Astrocyte of the spinal cord (primary cell): ENCODE measurements around the gene BICD1.
A peak's percentile ranks its signal among the peaks of the same experiment; 100 is the strongest.

ENCODE experiments used
- DNase-seq: peaks from one replicate; pipeline ENCODE4 v3.0.0; 2011; ENCODE audit warnings: low read depth, low spot score
- H3K4me3 ChIP-seq: 2 replicates; pipeline ENCODE4 v1.5.1; 2011; ENCODE audit warnings: low read depth, mild to moderate bottlenecking, low read length, moderate library complexity
- CTCF ChIP-seq: IDR thresholded peaks from 2 replicates; pipeline ENCODE4 v1.5.1; 2012; ENCODE audit warnings: low read depth, mild to moderate bottlenecking, low read length, inconsistent platforms
- in situ Hi-C: cut with HindIII; loops from 2 replicates; pipeline ENCODE4 v1.10.0; 2017; ENCODE audit warnings: low sequenced_read_pairs

BICD1 gene

GRCh38 chr12:32293808-32294419, 187.3 kb downstream of the BICD1 start:
- TF ChIP-seq CTCF: no peak
- H3K4me3 ChIP-seq: no peak overlapping the region
- in situ Hi-C loops: no loop called here
- DNase-seq: no peak

- no peak for TF ChIP-seq CTCF
- in situ Hi-C loops: no loop called here
- no peak for DNase-seq
- no peak overlapping the region for H3K4me3 ChIP-seq
Measured at GRCh38 chr12:32296567-32296966, 189.9 kb downstream of the BICD1 start.

GRCh38 chr12:32298917-32299316, 192.3 kb downstream of the BICD1 start:
- H3K4me3 ChIP-seq: no peak overlapping the region
- in situ Hi-C loops: no loop called here
- no peak for DNase-seq
- no peak for TF ChIP-seq CTCF

GRCh38 chr12:32301216-32301615, 194.6 kb downstream of the BICD1 start:
- in situ Hi-C loops: no loop called here
- no peak overlapping the region for H3K4me3 ChIP-seq
- DNase-seq: no peak
- TF ChIP-seq CTCF: no peak

- no peak overlapping the region for H3K4me3 ChIP-seq
- TF ChIP-seq CTCF: peak; percentile 51
- in situ Hi-C loops: no loop called here
- no peak for DNase-seq
Measured at GRCh38 chr12:32302218-32303173, 195.8 kb downstream of the BICD1 start.

GRCh38 chr12:32303174-32303549, 196.5 kb downstream of the BICD1 start:
- TF ChIP-seq CTCF: no peak
- in situ Hi-C loops: no loop called here
- DNase-seq: no peak
- H3K4me3 ChIP-seq: no peak overlapping the region
